ENCODE results near the gene SIL1. TPM values are rescaled to one million over a fixed set of nuclear protein-coding genes. Genes with fewer than 3 reads are reported as not detected.

Gene SIL1
- total RNA-seq, 1 experiment from 2014 or later, result 114 TPM

DNA sequence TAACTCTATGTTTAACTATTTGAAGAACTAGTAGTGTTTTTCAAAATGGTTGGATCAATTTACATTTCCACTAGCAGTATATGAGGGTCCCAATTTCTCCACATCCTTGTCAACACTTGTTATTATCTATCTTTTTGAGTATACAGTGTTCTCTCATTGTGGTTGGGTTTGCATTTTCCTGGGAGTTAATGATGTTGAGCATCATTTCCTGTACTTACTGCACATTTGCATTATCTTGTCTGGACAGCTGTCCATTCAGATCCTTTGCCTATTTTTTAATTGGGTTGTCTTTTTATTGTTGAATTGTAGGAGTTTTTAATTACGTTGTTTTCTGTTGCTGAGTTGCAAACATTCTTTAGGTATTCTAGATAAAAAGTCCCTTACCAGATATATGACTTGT is 219.6 kb downstream of the SIL1 start:
- no peak for DNase-seq (ENCODE audit: unreplicated experiment)
- Mint-ChIP-seq H3K27ac (ENCODE audit: low read depth, unreplicated experiment) (no peak overlapping the region), H3K9me3 (ENCODE audit: unreplicated experiment) (no peaks in the 10 kb centered on the region), H3K27me3 (ENCODE audit: insufficient read depth, unreplicated experiment) (no peaks in the 10 kb centered on the region), H3K4me3 (ENCODE audit: unreplicated experiment) (no peak overlapping the region), H3K36me3 (ENCODE audit: insufficient read depth, unreplicated experiment) (peaks cover 19% of the 10 kb centered on the region), H3K4me1 (ENCODE audit: insufficient read depth, unreplicated experiment) (peaks cover 6% of the 10 kb centered on the region)
- ChIA-PET CTCF (interaction anchor here (0.6 kb wide), 2 partner anchors 16 to 29 kb away, joined by 3 to 4 read pairs; no protein-coding TSS in a partner anchor), POLR2A (interaction anchor here (0.6 to 1.4 kb wide), 2 partner anchors 9 to 43 kb away, joined by 3 to 4 read pairs; no protein-coding TSS in a partner anchor)
- TF ChIP-seq, protein P1, sequence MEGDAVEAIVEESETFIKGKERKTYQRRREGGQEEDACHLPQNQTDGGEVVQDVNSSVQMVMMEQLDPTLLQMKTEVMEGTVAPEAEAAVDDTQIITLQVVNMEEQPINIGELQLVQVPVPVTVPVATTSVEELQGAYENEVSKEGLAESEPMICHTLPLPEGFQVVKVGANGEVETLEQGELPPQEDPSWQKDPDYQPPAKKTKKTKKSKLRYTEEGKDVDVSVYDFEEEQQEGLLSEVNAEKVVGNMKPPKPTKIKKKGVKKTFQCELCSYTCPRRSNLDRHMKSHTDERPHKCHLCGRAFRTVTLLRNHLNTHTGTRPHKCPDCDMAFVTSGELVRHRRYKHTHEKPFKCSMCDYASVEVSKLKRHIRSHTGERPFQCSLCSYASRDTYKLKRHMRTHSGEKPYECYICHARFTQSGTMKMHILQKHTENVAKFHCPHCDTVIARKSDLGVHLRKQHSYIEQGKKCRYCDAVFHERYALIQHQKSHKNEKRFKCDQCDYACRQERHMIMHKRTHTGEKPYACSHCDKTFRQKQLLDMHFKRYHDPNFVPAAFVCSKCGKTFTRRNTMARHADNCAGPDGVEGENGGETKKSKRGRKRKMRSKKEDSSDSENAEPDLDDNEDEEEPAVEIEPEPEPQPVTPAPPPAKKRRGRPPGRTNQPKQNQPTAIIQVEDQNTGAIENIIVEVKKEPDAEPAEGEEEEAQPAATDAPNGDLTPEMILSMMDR (IDR thresholded peaks at IDR 0.05; ENCODE audit: unreplicated experiment), result no peak
- intact Hi-C loops (cut with micrococcal nuclease), result no loop called here
- no TSS peak for BruUV-seq (replicated peaks)

DNA sequence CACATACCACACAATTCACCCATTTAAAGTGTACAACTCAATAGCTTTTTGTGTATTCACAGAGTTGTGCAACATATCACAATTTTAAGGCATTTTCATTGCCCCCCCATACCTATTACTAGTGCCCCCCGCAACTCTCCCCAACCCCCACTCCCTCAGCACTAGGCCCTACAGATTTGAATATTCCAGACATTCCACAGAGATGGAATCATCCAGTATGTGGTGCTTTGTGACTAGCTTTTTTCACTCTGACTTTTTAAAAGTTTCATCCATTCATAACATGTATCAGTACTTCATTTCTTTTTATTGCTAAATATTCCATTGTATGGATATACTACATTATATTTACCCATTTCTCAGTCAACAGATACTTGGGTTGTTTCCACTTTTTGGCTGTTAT is 220.1 kb downstream of the SIL1 start:
- Mint-ChIP-seq H3K4me1 (ENCODE audit: insufficient read depth, unreplicated experiment) (peaks cover 6% of the 10 kb centered on the region), H3K4me3 (ENCODE audit: unreplicated experiment) (no peak overlapping the region), H3K27me3 (ENCODE audit: insufficient read depth, unreplicated experiment) (no peaks in the 10 kb centered on the region), H3K9me3 (ENCODE audit: unreplicated experiment) (no peaks in the 10 kb centered on the region), H3K36me3 (ENCODE audit: insufficient read depth, unreplicated experiment) (peaks cover 15% of the 10 kb centered on the region), H3K27ac (ENCODE audit: low read depth, unreplicated experiment) (no peak overlapping the region)
- no peak for DNase-seq (ENCODE audit: unreplicated experiment)
- ChIA-PET POLR2A (interaction anchor here (0.6 to 1.4 kb wide), 3 partner anchors 10 to 231 kb away, joined by 3 to 4 read pairs (median 3); no protein-coding TSS in a partner anchor), CTCF (interaction anchor here (0.6 kb wide), 2 partner anchors 15 to 29 kb away, joined by 3 to 4 read pairs; no protein-coding TSS in a partner anchor)
- BruUV-seq (replicated peaks), result no TSS peak
- TF ChIP-seq, protein P1 (IDR thresholded peaks at IDR 0.05; ENCODE audit: unreplicated experiment), result no peak
- intact Hi-C loops (cut with micrococcal nuclease), result no loop called here

DNA sequence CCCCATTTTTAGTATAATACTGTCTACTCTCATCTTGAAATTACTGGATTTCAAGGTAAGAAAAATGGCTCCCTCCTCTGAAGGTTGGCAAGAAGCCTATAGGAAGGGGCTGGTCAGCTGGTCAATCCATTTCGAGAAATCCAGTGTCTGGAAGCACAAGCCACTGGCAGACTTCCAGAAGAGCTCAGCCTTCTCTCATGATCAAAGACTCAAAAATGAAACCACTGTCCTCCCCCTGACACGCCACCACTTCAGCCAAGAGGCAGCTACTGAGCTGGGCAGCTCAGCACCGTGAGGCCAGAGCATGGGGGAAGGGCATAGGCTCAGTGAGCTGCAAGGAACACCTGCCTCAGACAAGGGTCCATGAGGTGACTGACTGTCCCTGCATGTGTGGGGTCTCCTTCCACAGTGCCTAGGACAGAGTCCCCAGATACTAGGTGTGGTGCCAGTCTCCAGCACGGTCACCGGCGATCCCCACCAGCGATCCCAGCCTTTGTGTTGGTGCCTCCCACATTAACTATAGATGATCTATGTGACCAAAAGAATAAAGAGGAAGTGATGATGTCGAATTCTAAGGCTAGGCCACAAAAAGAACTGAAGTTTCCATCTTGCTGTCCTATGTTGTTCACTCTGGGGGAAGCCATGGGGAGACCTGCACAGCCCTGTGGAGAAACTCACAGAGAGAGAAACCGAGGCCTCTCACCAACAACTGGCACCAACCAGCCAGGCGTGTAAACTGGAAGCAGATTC is 222.9 kb downstream of the SIL1 start:
- CTCF ChIA-PET, result no interaction called here
- Mint-ChIP-seq H3K4me3 (ENCODE audit: unreplicated experiment) (no peak overlapping the region), H3K27me3 (ENCODE audit: insufficient read depth, unreplicated experiment) (no peaks in the 10 kb centered on the region), H3K27ac (ENCODE audit: low read depth, unreplicated experiment) (no peak overlapping the region), H3K9me3 (ENCODE audit: unreplicated experiment) (no peaks in the 10 kb centered on the region), H3K36me3 (ENCODE audit: insufficient read depth, unreplicated experiment) (peaks cover 15% of the 10 kb centered on the region), H3K4me1 (ENCODE audit: insufficient read depth, unreplicated experiment) (peaks cover 6% of the 10 kb centered on the region)
- intact Hi-C loops (cut with micrococcal nuclease), result no loop called here
- TF ChIP-seq, protein P1 (IDR thresholded peaks at IDR 0.05; ENCODE audit: unreplicated experiment), result no peak
- no TSS peak for BruUV-seq (replicated peaks)
- DNase-seq (ENCODE audit: unreplicated experiment), result peak; percentile 31
- POLR2A ChIA-PET, result no interaction called here

DNA sequence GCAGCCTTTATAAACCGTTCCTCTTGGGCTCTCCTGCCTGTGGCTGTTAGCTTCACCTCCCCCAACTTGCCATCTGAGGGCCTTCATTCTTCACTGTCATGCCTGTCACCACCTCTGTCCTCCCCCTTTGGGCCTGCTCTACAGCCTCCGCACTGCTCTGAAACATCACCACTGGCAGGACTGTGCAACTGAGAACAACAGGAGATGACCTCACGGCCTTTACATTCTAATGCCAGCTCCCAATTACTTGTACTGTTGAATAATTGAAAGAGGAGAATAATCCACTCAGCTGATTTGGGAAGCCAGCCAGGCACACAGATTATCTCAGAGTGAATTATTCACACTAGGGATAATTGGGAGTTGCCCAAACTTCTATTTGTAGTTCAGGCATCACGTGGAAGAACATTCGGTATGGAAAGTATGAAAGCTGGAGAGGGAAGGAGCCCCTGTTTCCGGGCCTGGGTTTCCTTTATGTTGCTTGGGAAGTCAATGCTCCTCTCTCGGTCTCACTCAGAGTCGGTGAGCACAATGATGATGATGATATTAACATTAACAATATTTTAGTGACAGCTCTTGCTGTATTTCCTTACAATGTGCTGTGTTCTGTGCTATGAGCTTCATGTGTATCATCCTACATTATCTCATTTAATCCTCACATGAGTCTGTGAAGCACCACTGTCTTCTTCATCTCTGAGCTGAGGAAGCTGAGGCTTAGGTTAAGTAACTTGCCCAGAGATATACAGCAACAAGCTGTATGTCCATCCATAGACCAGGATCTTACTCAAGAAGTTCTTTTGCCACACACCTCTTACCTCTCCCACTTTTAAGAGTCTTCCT is 223.7 kb downstream of the SIL1 start:
- Mint-ChIP-seq H3K27me3 (ENCODE audit: insufficient read depth, unreplicated experiment) (no peaks in the 10 kb centered on the region), H3K4me1 (ENCODE audit: insufficient read depth, unreplicated experiment) (peaks cover 6% of the 10 kb centered on the region), H3K4me3 (ENCODE audit: unreplicated experiment) (no peak overlapping the region), H3K36me3 (ENCODE audit: insufficient read depth, unreplicated experiment) (peaks cover 11% of the 10 kb centered on the region), H3K9me3 (ENCODE audit: unreplicated experiment) (no peaks in the 10 kb centered on the region), H3K27ac (ENCODE audit: low read depth, unreplicated experiment) (no peak overlapping the region)
- TF ChIP-seq, protein P1 (IDR thresholded peaks at IDR 0.05; ENCODE audit: unreplicated experiment), result no peak
- POLR2A ChIA-PET, result no interaction called here
- CTCF ChIA-PET, result no interaction called here
- no TSS peak for BruUV-seq (replicated peaks)
- no peak for DNase-seq (ENCODE audit: unreplicated experiment)
- intact Hi-C loops (cut with micrococcal nuclease), result no loop called here

Data from MCF 10A (cell line).